ENCODE data around the gene MRM1.

The MRM1 gene

GRCh38 chr17:36592316-36592715 lies 9.1 kb upstream of the MRM1 start:
- Histone ChIP-seq H3K27ac (no peak overlapping the region), H3K36me3 (replicated peaks) (peaks cover 26% of the 10 kb centered on the region), H3K4me3 (ENCODE audit: low read depth, low read length) (peak overlapping the region; percentile 61), H3K27me3 (replicated peaks) (no peaks in the 10 kb centered on the region)
- no peak for DNase-seq
- in situ Hi-C loops (cut with HindIII; ENCODE audit: low pct_ligation_motif_present, low sequenced_read_pairs), result no loop called here
- no peak for TF ChIP-seq CTCF (IDR thresholded peaks at IDR 0.05; ENCODE audit: low read depth, low read length, missing control alignments)

GRCh38 chr17:36592716-36593321 lies 8.6 kb upstream of the MRM1 start:
- H3K27me3 ChIP-seq (replicated peaks), result no peaks in the 10 kb centered on the region
- peak overlapping the region; percentile 61 for H3K4me3 ChIP-seq (ENCODE audit: low read depth, low read length)
- no peak for TF ChIP-seq CTCF (IDR thresholded peaks at IDR 0.05; ENCODE audit: low read depth, low read length, missing control alignments)
- in situ Hi-C loops (cut with HindIII; ENCODE audit: low pct_ligation_motif_present, low sequenced_read_pairs), result no loop called here
- peaks cover 21% of the 10 kb centered on the region for H3K36me3 ChIP-seq (replicated peaks)
- no peak overlapping the region for H3K27ac ChIP-seq
- DNase-seq, result no peak

DNA sequence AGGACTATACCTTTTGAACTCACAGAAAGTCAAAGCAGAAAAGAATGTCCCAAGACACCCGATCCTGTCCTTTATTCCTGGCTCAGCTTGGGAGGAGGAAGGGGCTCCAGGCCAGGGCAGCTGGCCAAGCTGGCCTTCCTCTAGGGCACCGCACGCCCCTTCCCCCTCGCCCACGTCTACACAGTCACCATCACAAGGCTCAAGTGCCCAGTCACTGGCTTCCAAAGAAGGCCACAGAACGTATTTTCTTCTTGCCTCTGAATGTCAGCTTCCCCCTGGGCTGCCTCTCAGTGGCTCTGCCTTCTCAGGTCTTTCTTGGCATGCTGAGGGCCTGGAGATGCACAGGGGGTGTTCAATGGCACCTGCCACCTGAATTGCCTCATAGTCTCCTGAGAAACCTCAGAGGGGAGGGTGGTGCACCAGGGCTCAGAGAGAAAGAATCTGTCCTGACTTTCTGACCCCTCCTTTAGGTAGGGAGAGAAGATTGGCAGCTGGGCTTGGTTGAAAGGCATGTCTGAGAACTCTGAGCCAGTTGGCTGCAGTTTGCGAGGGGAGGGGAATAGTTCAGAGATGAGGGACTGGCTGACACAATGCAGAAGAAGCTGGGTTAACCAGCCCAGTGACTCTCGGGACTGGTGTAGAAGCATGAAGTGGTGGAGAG lies 7.6 kb upstream of the MRM1 start:
- H3K4me3 ChIP-seq (ENCODE audit: low read depth, low read length), result no peak overlapping the region
- no peaks in the 10 kb centered on the region for H3K27me3 ChIP-seq (replicated peaks)
- H3K27ac ChIP-seq, result no peak overlapping the region
- H3K36me3 ChIP-seq (replicated peaks), result peaks cover 13% of the 10 kb centered on the region
- DNase-seq, result no peak
- in situ Hi-C loops (cut with HindIII; ENCODE audit: low pct_ligation_motif_present, low sequenced_read_pairs), result no loop called here
- no peak for TF ChIP-seq CTCF (IDR thresholded peaks at IDR 0.05; ENCODE audit: low read depth, low read length, missing control alignments)

DNA sequence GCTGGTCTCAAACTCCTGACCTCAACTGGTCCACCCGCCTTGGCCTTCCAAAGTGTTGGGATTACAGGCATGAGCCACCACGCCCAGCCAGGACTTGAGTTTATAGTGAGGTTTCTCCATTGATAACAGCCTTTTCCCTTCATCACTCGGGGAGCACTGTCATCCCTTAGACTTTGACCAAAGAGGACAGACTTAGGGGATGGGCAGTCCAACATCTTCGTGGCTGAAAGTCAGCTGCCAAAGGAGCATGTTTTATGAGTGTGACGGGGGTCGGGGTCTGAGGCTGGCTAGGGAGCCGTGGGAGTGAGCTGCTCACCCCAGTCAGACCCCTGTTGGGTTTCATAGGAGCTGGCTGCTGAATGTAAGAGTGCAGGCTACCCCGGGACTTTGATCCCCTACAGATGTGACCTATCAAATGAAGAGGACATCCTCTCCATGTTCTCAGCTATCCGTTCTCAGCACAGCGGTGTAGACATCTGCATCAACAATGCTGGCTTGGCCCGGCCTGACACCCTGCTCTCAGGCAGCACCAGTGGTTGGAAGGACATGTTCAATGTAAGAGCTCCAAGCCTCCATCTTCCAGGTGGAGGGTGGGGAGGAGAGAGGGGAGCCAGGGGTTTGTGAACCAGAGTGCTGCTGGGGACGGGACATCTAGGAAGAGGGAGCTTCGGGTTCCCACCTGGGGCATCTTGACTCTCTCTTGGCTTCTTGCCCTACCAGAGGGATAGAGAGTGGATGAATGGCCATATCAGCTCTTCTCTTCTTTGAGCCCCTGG lies 6.6 kb upstream of the MRM1 start:
- in situ Hi-C loops (cut with HindIII; ENCODE audit: low pct_ligation_motif_present, low sequenced_read_pairs), result no loop called here
- no peak for DNase-seq
- Histone ChIP-seq H3K36me3 (replicated peaks) (peaks cover 7% of the 10 kb centered on the region), H3K27ac (no peak overlapping the region), H3K4me3 (ENCODE audit: low read depth, low read length) (no peak overlapping the region), H3K27me3 (replicated peaks) (no peaks in the 10 kb centered on the region)
- no peak for TF ChIP-seq CTCF (IDR thresholded peaks at IDR 0.05; ENCODE audit: low read depth, low read length, missing control alignments)

DNA sequence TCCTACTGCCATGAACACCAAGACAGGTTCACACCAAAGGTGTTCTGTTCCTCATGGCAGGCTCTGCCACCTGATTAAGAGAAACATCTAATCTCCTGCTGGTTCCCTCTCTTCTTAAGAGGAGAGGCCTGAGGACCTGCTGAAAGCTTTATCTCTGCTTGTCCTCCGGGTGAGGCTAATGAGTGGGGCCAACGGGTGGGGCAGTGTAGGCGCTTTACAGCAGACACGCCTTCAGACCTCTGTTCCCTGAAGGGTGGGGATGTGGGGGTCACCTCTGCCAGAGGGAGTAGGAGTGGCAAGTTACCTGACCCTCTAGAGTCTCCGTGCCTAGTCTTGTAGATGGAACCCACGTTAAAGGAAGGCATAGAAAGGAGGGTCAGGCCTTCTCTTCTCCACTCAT lies 4.2 kb upstream of the MRM1 start:
- DNase-seq, result no peak
- H3K27ac ChIP-seq, result no peak overlapping the region
- H3K4me3 ChIP-seq (ENCODE audit: low read depth, low read length), result no peak overlapping the region
- in situ Hi-C loops (cut with HindIII; ENCODE audit: low pct_ligation_motif_present, low sequenced_read_pairs), result no loop called here
- no peak for TF ChIP-seq CTCF (IDR thresholded peaks at IDR 0.05; ENCODE audit: low read depth, low read length, missing control alignments)
- H3K27me3 ChIP-seq (replicated peaks), result no peaks in the 10 kb centered on the region
- no peaks in the 10 kb centered on the region for H3K36me3 ChIP-seq (replicated peaks)

All from brain microvascular endothelial cell (primary cell).